WTC11 (cell line): ENCODE measurements around the gene GJD2. TPM values are rescaled to one million over a fixed set of nuclear protein-coding genes. Genes with fewer than 3 reads are reported as not detected.

ENCODE experiments used
- ATAC-seq: fragments of 200-7000 bp; cut with Tn5 transposase; 2 replicates; pipeline ENCODE4 v1.10.0; 2021; ENCODE audit warnings: mild to moderate bottlenecking, moderate library complexity
- CTCF ChIA-PET: fragments of 300-600 bp; sonication (Branson Sonifier 250); formaldehyde crosslinking; loops from one replicate; lab custom pipeline; 2021; ENCODE audit warnings: antibody characterized with exemption; lab: Charles Lee
- POLR2A ChIA-PET: fragments of 350-600 bp; sonication (Branson Sonifier 250); formaldehyde crosslinking; loops from one replicate; lab custom pipeline; 2021; ENCODE audit warnings: antibody characterized with exemption; lab: Charles Lee
- DNase-seq: peaks from one replicate; pipeline ENCODE4 v3.0.0; 2021; ENCODE audit warnings: low spot score
- H3K27ac Mint-ChIP-seq: 2 replicates; pipeline ENCODE4 v1.8.0; 2021; ENCODE audit warnings: mixed read lengths
- H3K27me3 Mint-ChIP-seq: 2 replicates; pipeline ENCODE4 v1.8.0; 2021; ENCODE audit warnings: low read depth, mild to moderate bottlenecking, moderate library complexity, mixed read lengths
- H3K36me3 Mint-ChIP-seq: 2 replicates; pipeline ENCODE4 v1.8.0; 2021; ENCODE audit warnings: mixed read lengths
- H3K4me1 Mint-ChIP-seq: 2 replicates; pipeline ENCODE4 v1.8.0; 2022; ENCODE audit warnings: mixed read lengths
- H3K4me3 Mint-ChIP-seq: 2 replicates; pipeline ENCODE4 v1.8.0; 2021; ENCODE audit warnings: mild to moderate bottlenecking, moderate library complexity, mixed read lengths
- H3K9me3 Mint-ChIP-seq: 2 replicates; pipeline ENCODE4 v1.8.0; 2021; ENCODE audit warnings: mixed read lengths
- CREB1 ChIP-seq: sonication (generic); formaldehyde crosslinking; IDR thresholded peaks from 2 replicates; pipeline ENCODE4 v1.8.0; 2023; ENCODE audit warnings: mild to moderate bottlenecking, missing genetic modification reagents
- ESRRA ChIP-seq: sonication (generic); formaldehyde crosslinking; IDR thresholded peaks from 2 replicates; pipeline ENCODE4 v1.8.1; 2022; ENCODE audit warnings: mild to moderate bottlenecking, missing genetic modification reagents, borderline replicate concordance
- JAZF1 ChIP-seq: fragments of 250-450 bp; sonication (Bioruptor Pico); IDR thresholded peaks from 2 replicates; pipeline ENCODE4 v1.9.0; 2021; ENCODE audit warnings: moderate library complexity, mild to moderate bottlenecking, inconsistent platforms
- JUN ChIP-seq: sonication (generic); formaldehyde crosslinking; IDR thresholded peaks from 2 replicates; pipeline ENCODE4 v1.8.0; 2023; ENCODE audit warnings: mild to moderate bottlenecking, missing genetic modification reagents
- NFYB ChIP-seq: sonication (generic); formaldehyde crosslinking; conservative IDR thresholded peaks from 2 replicates; pipeline ENCODE4 v1.8.0; 2022; ENCODE audit warnings: low read depth, missing genetic modification reagents
- NR2C2 ChIP-seq: sonication (generic); formaldehyde crosslinking; IDR thresholded peaks from 2 replicates; pipeline ENCODE4 v1.8.0; 2022; ENCODE audit warnings: mild to moderate bottlenecking, missing genetic modification reagents
- SOX15 ChIP-seq: fragments of 250-450 bp; sonication (Bioruptor Pico); IDR thresholded peaks from 2 replicates; pipeline ENCODE4 v1.9.0; 2021; ENCODE audit warnings: mild to moderate bottlenecking
- TP53 ChIP-seq: sonication (generic); formaldehyde crosslinking; IDR thresholded peaks from 2 replicates; pipeline ENCODE4 v1.8.1; 2023; ENCODE audit warnings: mild to moderate bottlenecking, missing genetic modification reagents
- ZNF121 ChIP-seq: sonication (generic); formaldehyde crosslinking; IDR thresholded peaks from 2 replicates; pipeline ENCODE4 v1.8.0; 2023; ENCODE audit warnings: missing genetic modification reagents
- ZNF219 ChIP-seq: sonication (generic); formaldehyde crosslinking; IDR thresholded peaks from 2 replicates; pipeline ENCODE4 v1.8.0; 2023; ENCODE audit warnings: missing genetic modification reagents, mild to moderate bottlenecking, borderline replicate concordance
- ZNF317 ChIP-seq: sonication (generic); formaldehyde crosslinking; IDR thresholded peaks from 2 replicates; pipeline ENCODE4 v1.8.1; 2023; ENCODE audit warnings: low read depth, mild to moderate bottlenecking, moderate library complexity, missing genetic modification reagents, borderline replicate concordance
- ZNF416 ChIP-seq: fragments of 250-450 bp; sonication (Bioruptor Pico); IDR thresholded peaks from 2 replicates; pipeline ENCODE4 v1.9.0; 2021; ENCODE audit warnings: mild to moderate bottlenecking, inconsistent platforms
- total RNA-seq: library from RNA; stranded (reverse); gene quantifications from 3 replicates; pipeline ENCODE4 v1.2.3, GENCODE V29; 2021
- TF ChIP-seq, protein P1 (sequence below): sonication (generic); formaldehyde crosslinking; IDR thresholded peaks from 2 replicates; pipeline ENCODE4 v1.8.1; 2023; ENCODE audit warnings: mild to moderate bottlenecking, moderate library complexity, missing genetic modification reagents
- TF ChIP-seq, protein P2 (sequence below): sonication (generic); formaldehyde crosslinking; IDR thresholded peaks from 2 replicates; pipeline ENCODE4 v1.8.1; 2023; ENCODE audit warnings: mild to moderate bottlenecking, missing genetic modification reagents
- TF ChIP-seq, protein P3 (sequence below): sonication (generic); formaldehyde crosslinking; IDR thresholded peaks from 2 replicates; pipeline ENCODE4 v1.8.0; 2022; ENCODE audit warnings: mild to moderate bottlenecking, missing genetic modification reagents
- TF ChIP-seq, protein P4 (sequence below): fragments of 250-450 bp; sonication (Bioruptor Pico); IDR thresholded peaks from 2 replicates; pipeline ENCODE4 v1.9.0; 2021; ENCODE audit warnings: mild to moderate bottlenecking, borderline replicate concordance
- TF ChIP-seq, protein P5 (sequence below): fragments of 250-450 bp; sonication (Bioruptor Pico); IDR thresholded peaks from 2 replicates; pipeline ENCODE4 v1.9.0; 2021; ENCODE audit warnings: moderate library complexity, mild to moderate bottlenecking, inconsistent platforms, borderline replicate concordance
- TF ChIP-seq, protein P6 (sequence below): sonication (generic); formaldehyde crosslinking; IDR thresholded peaks from 2 replicates; pipeline ENCODE4 v1.8.1; 2022; ENCODE audit warnings: missing genetic modification reagents, borderline replicate concordance

The GJD2 gene
- total RNA-seq, 1 experiment from 2014 or later: 0.22 TPM

DNA sequence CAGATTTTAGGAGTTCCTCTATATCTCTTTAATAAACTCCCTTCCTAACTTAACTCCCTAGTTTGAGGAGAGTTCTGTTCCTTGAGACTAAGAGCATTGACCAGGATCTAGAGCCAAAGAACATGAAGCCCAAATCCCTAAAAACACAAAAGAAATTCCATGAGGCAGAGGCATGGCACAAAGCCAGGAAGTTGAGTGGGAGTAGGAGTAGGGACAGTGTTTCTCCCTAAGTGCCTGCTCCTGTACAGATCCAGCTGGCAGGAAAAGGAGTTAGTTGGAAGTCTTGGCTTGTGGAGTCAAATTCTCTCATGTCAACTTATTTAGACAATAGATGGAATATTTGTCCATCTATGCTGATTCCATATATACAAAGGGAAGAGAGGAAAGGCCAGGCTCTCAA, 29.2 kb upstream of the GJD2 start:
- CTCF ChIA-PET: interaction anchor here (1.4 kb wide), 1 partner anchor 75 kb away, joined by 4 read pairs; no protein-coding TSS in a partner anchor
- peaks cover 20% of the 10 kb centered on the region for H3K9me3 Mint-ChIP-seq
- TF ChIP-seq ESRRA (CRISPR knock-in tag) (no peak), NFYB (no peak), ZNF121 (CRISPR knock-in tag) (no peak), CREB1 (CRISPR knock-in tag) (no peak)
- TF ChIP-seq, protein P1, sequence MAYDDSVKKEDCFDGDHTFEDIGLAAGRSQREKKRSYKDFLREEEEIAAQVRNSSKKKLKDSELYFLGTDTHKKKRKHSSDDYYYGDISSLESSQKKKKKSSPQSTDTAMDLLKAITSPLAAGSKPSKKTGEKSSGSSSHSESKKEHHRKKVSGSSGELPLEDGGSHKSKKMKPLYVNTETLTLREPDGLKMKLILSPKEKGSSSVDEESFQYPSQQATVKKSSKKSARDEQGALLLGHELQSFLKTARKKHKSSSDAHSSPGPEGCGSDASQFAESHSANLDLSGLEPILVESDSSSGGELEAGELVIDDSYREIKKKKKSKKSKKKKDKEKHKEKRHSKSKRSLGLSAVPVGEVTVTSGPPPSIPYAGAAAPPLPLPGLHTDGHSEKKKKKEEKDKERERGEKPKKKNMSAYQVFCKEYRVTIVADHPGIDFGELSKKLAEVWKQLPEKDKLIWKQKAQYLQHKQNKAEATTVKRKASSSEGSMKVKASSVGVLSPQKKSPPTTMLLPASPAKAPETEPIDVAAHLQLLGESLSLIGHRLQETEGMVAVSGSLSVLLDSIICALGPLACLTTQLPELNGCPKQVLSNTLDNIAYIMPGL (CRISPR knock-in tag): no peak
- TF ChIP-seq, protein P2, sequence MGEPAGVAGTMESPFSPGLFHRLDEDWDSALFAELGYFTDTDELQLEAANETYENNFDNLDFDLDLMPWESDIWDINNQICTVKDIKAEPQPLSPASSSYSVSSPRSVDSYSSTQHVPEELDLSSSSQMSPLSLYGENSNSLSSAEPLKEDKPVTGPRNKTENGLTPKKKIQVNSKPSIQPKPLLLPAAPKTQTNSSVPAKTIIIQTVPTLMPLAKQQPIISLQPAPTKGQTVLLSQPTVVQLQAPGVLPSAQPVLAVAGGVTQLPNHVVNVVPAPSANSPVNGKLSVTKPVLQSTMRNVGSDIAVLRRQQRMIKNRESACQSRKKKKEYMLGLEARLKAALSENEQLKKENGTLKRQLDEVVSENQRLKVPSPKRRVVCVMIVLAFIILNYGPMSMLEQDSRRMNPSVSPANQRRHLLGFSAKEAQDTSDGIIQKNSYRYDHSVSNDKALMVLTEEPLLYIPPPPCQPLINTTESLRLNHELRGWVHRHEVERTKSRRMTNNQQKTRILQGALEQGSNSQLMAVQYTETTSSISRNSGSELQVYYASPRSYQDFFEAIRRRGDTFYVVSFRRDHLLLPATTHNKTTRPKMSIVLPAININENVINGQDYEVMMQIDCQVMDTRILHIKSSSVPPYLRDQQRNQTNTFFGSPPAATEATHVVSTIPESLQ (CRISPR knock-in tag): no peak
- TF ChIP-seq, all 79 proteins: peak for 0
- DNase-seq: no peak
- Mint-ChIP-seq H3K4me1 (no peaks in the 10 kb centered on the region), H3K4me3 (no peak overlapping the region), H3K36me3 (no peaks in the 10 kb centered on the region), H3K27me3 (no peaks in the 10 kb centered on the region; the same call in 1 of the 2 replicates), H3K27ac (no peak overlapping the region)
- no peak for ATAC-seq
- POLR2A ChIA-PET: no interaction called here

DNA sequence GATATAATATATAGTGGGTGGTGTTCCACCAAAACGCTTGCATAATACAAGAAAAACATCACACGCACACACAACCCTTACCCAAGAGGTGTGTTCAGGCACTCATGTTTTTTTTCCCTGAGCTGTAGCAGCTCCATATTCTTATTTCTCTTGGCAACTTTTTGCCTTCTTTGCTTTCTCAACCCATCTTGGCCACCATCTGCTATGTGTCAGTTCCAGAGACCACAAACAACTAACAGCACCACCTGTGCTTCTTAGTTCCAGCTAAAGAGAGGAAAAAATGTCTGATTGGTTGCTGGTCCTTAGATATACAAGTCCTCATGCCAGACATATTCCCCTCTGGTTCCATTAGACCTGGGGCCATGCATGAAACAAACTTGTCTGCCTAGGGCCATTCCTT, 28.6 kb upstream of the GJD2 start:
- Mint-ChIP-seq H3K27me3 (no peaks in the 10 kb centered on the region; the same call in 1 of the 2 replicates), H3K36me3 (no peaks in the 10 kb centered on the region), H3K9me3 (peaks cover 20% of the 10 kb centered on the region), H3K27ac (no peak overlapping the region), H3K4me3 (no peak overlapping the region), H3K4me1 (no peaks in the 10 kb centered on the region)
- POLR2A ChIA-PET: no interaction called here
- DNase-seq: no peak
- TF ChIP-seq ZNF416 (CRISPR knock-in tag) (no peak), TP53 (no peak), SOX15 (CRISPR knock-in tag) (no peak), JUN (no peak), NR2C2 (CRISPR knock-in tag) (no peak)
- TF ChIP-seq, protein P3, sequence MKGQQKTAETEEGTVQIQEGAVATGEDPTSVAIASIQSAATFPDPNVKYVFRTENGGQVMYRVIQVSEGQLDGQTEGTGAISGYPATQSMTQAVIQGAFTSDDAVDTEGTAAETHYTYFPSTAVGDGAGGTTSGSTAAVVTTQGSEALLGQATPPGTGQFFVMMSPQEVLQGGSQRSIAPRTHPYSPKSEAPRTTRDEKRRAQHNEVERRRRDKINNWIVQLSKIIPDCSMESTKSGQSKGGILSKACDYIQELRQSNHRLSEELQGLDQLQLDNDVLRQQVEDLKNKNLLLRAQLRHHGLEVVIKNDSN (CRISPR knock-in tag): no peak
- TF ChIP-seq, protein P4, sequence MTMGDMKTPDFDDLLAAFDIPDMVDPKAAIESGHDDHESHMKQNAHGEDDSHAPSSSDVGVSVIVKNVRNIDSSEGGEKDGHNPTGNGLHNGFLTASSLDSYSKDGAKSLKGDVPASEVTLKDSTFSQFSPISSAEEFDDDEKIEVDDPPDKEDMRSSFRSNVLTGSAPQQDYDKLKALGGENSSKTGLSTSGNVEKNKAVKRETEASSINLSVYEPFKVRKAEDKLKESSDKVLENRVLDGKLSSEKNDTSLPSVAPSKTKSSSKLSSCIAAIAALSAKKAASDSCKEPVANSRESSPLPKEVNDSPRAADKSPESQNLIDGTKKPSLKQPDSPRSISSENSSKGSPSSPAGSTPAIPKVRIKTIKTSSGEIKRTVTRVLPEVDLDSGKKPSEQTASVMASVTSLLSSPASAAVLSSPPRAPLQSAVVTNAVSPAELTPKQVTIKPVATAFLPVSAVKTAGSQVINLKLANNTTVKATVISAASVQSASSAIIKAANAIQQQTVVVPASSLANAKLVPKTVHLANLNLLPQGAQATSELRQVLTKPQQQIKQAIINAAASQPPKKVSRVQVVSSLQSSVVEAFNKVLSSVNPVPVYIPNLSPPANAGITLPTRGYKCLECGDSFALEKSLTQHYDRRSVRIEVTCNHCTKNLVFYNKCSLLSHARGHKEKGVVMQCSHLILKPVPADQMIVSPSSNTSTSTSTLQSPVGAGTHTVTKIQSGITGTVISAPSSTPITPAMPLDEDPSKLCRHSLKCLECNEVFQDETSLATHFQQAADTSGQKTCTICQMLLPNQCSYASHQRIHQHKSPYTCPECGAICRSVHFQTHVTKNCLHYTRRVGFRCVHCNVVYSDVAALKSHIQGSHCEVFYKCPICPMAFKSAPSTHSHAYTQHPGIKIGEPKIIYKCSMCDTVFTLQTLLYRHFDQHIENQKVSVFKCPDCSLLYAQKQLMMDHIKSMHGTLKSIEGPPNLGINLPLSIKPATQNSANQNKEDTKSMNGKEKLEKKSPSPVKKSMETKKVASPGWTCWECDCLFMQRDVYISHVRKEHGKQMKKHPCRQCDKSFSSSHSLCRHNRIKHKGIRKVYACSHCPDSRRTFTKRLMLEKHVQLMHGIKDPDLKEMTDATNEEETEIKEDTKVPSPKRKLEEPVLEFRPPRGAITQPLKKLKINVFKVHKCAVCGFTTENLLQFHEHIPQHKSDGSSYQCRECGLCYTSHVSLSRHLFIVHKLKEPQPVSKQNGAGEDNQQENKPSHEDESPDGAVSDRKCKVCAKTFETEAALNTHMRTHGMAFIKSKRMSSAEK (CRISPR knock-in tag): no peak
- no peak for ATAC-seq
- CTCF ChIA-PET: interaction anchor here (1.4 kb wide), 1 partner anchor 75 kb away, joined by 4 read pairs; no protein-coding TSS in a partner anchor

DNA sequence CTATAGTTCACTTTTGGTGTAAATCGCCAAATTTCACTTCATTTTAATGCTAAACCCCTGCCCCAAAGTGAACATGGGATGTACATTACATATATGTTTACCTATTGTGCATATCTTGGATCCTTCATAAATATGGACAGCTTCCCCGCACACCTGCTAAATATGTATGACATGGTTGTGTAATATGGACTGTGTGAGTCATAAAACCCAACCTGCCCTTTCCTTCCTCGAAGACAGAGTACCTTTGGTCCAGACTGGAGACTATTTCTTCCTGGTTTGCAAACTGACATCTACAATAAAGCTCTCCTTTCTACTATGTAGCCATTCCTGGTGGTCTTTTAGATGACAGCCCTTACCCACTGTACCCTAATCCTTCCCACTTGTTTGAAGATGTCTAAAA, 28.1 kb upstream of the GJD2 start:
- Mint-ChIP-seq H3K4me3 (no peak overlapping the region), H3K27ac (no peak overlapping the region), H3K4me1 (no peaks in the 10 kb centered on the region), H3K27me3 (no peaks in the 10 kb centered on the region; the same call in 1 of the 2 replicates), H3K9me3 (peaks cover 20% of the 10 kb centered on the region), H3K36me3 (no peaks in the 10 kb centered on the region)
- CTCF ChIA-PET: interaction anchor here (1.4 kb wide), 1 partner anchor 74 kb away, joined by 4 read pairs; no protein-coding TSS in a partner anchor
- POLR2A ChIA-PET: no interaction called here
- DNase-seq (no peak), ATAC-seq (no peak)
- TF ChIP-seq ZNF317 (CRISPR knock-in tag): no peak
- TF ChIP-seq JAZF1: no peak
- no peak for TF ChIP-seq NFYB
- TF ChIP-seq, protein P5, sequence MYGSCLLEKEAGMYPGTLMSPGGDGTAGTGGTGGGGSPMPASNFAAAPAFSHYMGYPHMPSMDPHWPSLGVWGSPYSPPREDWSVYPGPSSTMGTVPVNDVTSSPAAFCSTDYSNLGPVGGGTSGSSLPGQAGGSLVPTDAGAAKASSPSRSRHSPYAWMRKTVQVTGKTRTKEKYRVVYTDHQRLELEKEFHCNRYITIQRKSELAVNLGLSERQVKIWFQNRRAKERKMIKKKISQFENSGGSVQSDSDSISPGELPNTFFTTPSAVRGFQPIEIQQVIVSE (CRISPR knock-in tag): no peak
- TF ChIP-seq, protein P6, sequence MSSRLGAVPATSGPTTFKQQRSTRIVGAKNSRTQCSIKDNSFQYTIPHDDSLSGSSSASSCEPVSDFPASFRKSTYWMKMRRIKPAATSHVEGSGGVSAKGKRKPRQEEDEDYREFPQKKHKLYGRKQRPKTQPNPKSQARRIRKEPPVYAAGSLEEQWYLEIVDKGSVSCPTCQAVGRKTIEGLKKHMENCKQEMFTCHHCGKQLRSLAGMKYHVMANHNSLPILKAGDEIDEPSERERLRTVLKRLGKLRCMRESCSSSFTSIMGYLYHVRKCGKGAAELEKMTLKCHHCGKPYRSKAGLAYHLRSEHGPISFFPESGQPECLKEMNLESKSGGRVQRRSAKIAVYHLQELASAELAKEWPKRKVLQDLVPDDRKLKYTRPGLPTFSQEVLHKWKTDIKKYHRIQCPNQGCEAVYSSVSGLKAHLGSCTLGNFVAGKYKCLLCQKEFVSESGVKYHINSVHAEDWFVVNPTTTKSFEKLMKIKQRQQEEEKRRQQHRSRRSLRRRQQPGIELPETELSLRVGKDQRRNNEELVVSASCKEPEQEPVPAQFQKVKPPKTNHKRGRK (CRISPR knock-in tag): no peak
- TF ChIP-seq ZNF219 (CRISPR knock-in tag): no peak
